EL (cell line): ENCODE results near the gene DDX55.

ENCODE experiments used
- DNase-seq: peaks from one replicate; pipeline ENCODE4 v3.0.0-alpha.2; 2016

DDX55 gene

DNA sequence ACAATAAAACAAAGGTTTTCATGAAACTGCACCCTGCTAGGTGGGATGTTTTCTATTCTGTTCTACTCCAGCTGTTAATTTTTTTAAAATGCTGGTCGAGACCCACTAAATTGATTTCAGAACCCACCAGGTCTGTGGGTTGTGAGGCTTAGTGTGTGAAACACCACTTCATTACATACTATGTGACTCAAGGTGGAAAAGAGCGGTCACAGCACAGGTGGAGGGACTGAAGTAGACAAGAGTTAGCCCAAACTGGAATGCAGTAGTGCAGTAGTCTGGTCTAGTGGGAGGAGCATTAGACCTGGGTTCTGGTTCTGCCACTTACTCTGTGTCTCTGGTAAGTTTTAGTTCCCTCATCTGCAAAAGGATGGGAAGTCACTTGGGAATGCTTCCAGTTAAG is 12.2 kb downstream of the DDX55 start:
- DNase-seq = no peak

DNA sequence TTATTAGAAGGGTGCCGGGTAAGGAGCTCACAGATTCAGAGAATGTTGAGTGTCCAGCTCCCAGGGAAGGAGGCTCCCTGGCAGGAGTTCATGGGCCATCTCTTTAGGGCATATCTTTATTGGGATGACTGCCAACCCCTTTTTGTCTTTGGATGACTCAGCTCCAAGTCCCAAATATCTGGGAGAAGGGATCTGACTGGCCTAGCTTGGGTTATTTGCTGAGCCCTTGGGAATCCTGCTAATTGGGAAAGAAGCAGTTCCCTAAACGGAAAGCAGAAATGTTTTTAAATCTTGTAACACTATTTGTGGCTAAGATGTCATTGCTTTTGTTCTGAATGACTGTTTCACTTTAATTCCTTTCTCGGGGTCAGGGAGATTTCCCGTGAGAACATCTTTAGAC is 12.6 kb downstream of the DDX55 start:
- peak; percentile 87 for DNase-seq

DNA sequence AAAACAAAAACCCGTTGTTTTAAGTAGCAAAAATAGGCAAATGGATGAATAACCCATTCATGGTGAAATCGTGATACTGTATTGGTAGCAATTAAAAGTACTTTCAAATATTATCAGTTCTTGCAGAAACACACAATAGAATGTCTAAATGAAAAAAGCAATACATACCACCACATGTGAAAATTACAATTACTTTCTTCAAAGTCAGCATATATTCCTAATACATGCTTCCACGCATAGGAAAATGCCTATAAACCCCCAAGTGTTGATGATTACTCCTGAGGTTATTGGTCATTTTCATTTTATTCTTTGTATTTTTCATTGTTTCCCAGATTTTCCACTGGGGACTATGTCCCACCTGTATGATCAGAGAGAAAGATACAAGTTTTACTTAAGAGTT is 15.2 kb downstream of the DDX55 start:
- no peak for DNase-seq

DNA sequence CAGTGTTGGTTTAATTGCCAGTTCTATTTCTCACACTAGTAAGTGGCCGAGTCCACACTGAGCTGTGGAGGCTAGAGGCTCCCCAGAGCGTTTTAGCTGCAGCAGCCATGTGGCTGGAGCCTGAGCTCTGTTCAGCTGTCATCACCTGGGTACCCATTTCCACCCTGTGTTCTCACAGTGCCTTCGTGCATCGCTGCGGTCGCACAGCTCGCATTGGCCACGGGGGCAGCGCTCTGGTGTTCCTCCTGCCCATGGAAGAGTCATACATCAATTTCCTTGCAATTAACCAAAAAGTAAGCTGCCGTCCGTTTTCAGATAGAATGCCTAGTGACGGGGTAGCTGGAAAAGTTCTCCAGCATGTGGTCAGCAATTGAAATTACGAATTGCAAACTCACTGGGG is 15.7 kb downstream of the DDX55 start:
- no peak for DNase-seq

DNA sequence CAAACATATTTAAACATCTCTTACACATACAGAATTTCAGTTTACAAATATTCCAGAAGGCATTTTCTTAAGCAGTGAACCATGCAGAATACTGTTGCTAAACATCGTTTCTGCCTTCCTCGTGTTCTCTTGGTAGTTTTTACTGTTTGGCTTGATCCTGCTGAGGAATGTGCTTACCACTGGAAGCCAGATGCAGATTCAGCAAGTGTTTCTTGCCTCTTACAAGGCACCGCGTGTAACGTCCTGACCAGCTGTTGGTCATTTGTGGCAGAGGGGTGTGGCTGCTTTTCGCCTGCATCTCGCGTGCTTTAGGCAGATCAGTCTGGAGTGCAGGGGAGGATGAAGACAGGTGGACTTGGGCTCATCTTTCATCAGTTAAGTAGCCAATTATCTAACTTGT is 19.2 kb downstream of the DDX55 start:
- no peak for DNase-seq

DNA sequence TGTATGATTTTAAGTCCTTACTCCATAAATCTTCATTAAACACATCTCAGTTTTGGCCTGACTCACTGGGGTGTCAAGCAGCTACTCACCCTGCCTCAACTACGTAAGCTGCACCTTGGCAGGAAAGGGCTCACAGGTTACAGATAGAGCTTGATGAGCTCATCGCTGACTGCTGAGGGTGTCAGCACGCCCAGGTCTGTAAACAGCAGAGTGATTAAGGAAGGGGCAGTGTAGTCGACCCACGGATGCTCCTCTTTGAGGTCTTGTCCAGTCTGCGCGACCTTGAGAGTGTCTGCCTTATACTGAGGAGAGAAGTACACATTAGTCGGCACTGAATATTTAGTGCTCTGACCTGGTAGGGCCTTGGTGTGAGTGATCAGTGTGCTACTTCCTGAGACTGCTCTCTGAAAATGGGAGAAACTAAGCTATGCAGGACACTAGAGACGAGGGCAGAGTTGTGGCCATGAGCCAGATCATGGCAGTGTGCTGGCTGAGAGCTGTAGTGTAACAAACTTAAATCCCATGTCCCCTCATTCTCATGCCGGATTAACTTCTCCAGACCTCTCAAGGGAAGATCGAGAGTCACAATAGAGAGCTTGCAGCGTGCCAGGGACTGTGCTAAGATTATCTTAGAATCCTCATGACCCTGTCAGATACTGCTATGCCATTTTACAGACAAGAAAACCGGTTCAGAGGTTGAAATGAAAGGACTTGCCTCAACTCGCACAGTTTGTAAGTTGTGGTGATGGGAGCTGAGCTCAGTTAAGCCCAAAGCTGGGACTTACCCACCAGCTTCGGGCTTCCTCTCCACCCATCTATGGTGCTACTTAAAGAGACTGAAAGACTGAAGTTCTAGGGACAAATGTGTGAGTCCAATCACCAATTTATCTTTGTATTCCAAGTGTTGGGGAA is 20.0 kb downstream of the DDX55 start:
- DNase-seq = no peak

DNA sequence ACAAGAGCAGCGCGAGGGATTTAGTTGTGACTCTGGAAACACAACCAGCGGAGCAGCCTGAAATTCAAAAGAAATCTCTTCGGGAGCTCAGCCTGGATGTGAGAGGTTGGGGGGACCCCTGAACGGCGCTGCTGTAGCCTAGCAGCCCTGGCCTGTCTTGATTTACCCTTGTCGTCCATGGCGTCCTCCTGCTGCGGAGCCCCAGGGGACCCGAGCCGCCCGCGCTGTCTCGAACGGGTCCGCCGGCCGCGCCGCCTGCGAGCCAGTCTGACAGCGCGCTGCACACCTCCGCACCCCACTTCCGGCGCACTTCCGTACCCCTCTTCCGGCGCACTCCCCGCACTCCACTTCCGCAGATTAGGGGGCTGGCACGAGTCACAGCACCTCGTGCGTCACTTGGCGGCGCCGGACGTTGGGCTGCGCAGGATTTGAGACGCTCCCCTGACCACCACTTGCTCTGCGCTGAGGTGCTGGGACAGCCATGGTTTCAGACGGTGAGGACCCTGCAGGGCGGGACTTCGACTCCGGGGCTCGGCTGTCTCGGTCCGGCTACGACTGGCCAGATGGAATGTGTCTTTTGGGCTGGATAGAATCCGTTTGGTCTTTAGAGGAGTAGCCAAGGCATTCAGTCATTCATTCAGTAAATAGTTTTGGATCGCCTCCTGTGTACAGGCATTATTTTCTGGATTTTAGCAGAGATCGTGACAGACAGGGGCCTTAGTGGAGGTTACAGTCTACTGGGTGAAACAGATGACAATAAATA is 31.7 kb downstream of the DDX55 start, which contains the start of the genes EIF2B1 and GTF2H3:
Gene EIF2B1 (minus strand): TSS at position 308 of the 763 bp plus-strand sequence. CDS start 129 bp downstream, at position 179.
Gene GTF2H3 (plus strand): TSS at position 451 of the 763 bp plus-strand sequence. CDS start 31 bp downstream, at position 482.
- peak; percentile 97 for DNase-seq

DNA sequence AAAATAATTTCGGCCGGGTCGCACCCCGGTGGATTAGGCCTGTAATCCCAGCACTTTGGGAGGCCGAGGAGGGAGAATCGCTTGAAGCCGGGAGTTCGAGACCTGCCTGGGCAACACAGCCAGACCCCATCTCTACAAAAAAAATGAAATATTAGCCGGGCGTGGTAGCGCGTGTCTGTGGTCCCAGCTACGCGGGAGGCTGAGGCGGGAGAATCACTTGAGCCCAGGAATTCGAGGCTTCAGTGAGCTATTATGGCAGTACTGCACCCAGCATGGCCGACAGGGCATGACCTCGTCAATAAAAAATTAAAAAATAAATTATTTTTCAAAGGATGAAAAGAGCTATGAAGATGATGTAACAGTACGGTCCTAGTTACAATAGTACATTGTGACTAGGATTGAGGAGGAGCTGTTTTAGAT is 32.3 kb downstream of the DDX55 start:
- DNase-seq = no peak

DNA sequence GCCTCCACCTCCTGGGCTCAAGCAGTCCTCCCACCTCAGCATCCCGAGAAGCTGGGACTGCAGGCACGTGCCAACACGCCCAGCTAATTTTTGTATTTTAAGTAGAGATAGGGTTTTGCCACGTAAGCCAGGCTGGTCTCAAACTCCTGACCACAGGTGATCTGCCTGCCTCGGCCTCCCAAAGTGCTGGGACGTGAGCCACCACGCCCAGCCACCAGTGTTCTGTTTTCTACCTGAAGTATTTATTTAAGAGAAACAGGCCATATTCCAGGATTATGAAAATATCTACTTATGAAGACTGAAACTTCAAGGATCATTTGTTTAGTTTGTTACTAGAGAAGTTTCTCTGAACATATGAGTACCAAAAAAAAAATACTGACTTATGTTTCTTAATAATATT is 42.0 kb downstream of the DDX55 start:
- no peak for DNase-seq

DNA sequence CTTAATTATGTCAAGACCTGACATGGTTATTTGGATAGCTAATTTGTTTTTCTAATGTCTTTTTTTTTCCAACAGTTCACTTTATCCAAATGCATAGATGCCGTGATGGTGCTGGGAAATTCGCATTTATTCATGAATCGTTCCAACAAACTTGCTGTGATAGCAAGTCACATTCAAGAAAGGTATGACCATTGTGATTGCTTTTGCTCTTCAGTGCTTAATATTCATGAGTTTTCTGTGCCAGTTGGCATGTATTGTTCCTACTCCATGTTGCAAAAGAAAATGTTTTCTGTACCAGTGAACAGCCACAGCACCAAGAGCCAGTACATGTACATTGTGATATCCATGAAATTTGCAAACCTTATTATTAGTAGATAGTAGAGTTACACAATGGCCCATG is 43.5 kb downstream of the DDX55 start:
- no peak for DNase-seq

DNA sequence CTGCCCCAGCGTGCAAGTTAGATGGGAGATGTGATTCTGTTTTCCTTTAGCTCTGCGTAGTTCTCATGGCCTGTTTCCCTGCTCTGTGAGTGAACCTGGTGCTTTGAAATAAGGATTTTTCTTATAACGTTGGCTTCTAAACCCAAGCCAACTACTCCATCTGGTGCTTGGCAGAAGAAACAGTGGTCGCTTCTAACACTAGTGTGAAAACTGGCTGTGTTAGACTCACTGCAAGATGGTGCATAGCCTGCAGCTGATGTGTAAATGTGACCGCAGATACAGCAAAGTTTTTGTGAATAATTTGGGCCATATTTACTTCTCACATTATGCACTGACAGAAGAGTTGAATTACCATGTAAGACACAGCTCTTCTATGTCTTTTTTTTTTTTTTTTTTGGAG is 44.0 kb downstream of the DDX55 start:
- DNase-seq = no peak

DNA sequence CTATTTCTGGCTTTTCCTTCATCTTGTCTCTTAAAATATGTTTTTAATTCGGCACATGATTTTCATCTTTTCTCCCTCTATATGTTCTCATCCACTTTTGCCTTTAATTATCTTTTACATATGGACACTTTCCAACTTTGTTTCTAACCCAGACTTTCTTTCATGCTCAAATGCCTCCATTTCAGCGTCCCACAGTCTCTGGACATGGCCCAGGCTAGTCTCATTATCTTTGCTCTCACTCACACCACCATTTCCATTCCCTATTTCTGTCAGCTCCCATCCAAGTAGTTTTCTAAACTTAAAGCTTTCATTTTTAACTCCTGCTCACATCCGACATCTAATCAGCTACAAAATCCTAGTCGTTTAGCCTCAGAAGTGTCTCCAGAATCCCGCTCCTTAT is 46.5 kb downstream of the DDX55 start:
- no peak for DNase-seq

DNA sequence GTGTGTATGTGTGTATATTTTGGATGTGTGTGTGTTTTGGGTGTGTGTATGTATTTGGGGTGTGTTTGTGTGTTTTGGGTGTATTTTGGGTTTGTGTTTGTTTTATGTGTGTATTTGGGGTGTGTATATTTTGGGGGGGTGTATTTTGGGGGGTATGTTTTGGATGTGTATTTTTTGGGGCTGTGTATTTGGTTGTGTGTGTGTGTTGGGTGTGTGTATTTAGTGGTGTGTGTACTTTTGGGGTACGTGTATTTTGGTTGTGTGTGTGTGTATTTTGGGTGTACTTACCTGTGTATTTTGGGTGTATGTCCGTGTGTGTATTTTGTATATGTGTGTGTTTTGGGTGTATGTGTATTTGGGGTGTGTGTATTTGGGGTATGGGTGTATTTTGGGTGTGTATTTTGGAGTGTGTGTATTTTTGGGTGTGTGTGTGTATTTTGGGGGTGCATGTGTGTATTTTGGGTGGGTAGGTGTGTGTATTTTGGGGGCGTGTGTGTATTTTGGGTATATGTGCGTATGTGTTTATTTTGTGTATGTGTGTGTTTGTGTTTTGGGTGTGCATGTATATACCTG is 52.3 kb downstream of the DDX55 start:
- DNase-seq = no peak

DNA sequence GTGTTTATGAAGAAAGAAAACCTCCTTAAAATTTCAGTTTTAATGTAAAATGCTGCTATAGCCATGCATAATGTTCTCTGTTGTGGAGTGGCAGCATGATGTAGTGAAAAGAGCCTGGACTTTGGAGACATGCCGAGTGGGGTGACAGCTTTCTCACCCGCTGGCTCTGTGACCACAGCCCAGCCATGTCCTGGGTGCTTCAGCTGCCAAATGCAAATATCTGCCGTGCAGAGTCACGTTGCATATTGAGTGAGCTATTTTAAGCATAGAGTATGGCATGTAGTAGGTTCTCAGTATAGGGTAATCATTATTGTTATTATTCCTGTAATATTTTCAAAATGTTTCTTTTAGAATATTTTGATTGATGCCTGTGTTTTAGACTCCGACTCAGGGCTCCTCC is 53.5 kb downstream of the DDX55 start:
- DNase-seq = no peak

DNA sequence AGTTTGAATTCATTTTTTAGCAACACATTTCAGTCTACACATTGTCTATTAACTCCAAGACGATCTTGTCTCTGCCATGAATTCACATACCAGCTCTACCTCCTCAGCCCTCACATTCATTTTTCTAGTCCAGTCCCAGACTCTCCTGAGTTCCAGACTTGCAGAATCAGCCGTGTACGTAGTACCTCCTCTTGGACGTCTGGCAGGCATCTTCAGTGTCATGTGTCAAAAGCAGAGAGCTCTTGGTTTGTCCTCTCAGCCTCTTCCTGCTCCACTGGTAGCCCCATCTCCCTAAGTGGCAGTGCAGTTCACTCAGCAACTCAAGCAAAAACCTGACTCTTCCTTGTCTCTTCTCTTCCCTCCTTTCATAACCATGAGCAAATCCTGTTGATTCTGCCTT is 54.5 kb downstream of the DDX55 start:
- no peak for DNase-seq

DNA sequence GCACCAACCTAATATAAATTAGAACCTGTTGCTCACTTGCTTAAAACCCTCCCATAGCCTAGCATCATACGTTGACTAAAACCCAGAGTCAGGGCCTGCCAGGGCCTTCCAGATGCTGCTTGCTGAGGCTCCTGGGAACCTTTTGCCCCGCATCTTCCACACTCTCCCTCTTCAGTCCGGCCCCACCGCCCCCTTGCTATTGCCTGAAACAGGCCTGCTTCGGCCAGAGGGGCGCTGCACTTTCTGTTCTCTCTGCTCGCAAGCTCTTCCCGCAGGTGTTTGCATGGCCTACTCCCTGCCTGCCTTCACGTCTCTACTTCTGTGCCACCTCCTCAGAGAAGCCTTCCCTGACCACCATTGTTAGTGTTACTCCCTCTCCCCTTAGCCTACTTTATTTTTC is 55.3 kb downstream of the DDX55 start:
- DNase-seq = no peak

DNA sequence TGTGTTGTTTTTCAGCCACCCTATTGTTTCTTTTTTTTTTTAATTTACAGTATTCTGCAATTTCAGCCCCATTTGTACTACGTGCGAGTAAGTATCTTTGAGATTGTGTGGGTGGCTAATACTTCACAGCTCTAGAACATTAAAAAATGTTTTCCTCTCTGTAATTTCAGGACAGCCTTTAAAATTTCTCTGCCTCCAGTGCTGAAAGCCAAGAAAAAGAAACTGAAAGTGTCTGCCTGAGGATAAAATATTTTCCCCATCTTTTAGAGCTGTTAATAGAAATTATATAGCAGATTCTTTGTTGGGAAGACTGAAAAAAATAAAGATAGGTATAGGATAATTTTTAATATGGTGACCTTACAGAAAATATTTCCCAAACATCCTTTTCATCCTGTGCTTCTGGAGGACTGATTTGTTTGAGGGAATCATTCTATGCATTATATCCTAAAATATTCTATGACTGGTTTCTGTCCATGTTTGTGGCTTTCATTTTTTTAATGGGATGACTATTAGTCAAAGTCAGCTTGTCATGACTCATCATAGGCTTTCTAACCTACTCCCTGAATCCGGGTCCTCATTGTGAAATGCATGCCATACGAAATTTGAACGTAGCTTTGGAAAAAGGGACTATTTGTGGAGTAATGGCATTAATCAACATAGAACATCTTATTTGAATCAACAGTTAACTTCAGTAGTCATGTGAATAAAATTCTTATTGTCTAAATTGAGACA is 58.3 kb downstream of the DDX55 start:
- DNase-seq = peak; percentile 90

DNA sequence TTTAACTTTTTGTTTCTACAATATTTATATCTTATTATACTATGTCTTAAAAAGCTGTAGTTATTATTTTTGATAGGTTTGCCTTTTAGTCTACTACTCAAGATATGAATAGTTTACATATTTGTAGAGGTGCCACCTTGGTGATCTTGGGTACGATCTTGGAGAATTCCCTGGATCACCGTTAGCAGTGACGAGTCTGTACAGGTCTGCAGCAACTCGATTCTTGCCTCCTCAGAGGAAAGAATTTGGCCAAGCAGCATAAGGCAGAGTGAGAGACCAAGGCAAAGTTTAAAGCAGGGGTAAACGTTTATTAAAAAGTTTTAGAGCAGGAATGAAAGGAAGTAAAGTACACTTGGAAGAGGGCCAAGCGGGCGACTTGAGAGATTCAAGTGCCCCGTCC is 65.9 kb downstream of the DDX55 start:
- no peak for DNase-seq
